ENCODE data around the gene GLI3.

GLI3 gene

DNA sequence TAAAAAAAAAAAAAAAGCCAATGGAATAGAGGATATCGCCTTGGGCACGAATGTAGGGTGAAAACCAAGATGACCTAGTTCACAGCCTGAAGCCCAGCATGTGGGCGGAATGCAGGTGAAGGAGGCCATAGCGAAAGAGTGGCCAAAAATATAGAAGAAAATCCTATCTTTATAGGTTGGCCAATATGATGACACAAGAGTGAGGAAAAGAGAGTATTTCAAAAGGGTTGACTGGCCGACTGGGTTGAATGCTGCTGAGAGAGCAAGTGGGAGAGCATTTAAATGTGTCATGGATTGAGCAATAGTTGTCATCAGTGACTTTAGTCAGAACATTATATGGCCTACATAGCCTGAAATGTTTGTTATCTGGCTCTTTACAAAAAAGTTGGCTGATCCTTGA, 17.2 kb upstream of the GLI3 start:
- Histone ChIP-seq H3K9ac (ENCODE audit: low read length in 2 of 2) (no peak overlapping the region), H3K36me3 (ENCODE audit: control insufficient read depth in 2 of 2, insufficient read depth in 2 of 2, low read length in 2 of 2) (no peaks in the 10 kb centered on the region), H3K27me3 (ENCODE audit: control insufficient read depth in 1 of 2, insufficient read depth in 2 of 2, low read length in 2 of 2) (no peaks in the 10 kb centered on the region), H3K27ac (ENCODE audit: low read length) (no peak overlapping the region), H3K4me3 (ENCODE audit: low read length in 2 of 2) (no peak overlapping the region), H3K9me3 (ENCODE audit: control insufficient read depth in 2 of 2, low read length in 2 of 2) (no peaks in the 10 kb centered on the region), H3K4me1 (ENCODE audit: control insufficient read depth, insufficient read depth, low read length) (no peaks in the 10 kb centered on the region)

DNA sequence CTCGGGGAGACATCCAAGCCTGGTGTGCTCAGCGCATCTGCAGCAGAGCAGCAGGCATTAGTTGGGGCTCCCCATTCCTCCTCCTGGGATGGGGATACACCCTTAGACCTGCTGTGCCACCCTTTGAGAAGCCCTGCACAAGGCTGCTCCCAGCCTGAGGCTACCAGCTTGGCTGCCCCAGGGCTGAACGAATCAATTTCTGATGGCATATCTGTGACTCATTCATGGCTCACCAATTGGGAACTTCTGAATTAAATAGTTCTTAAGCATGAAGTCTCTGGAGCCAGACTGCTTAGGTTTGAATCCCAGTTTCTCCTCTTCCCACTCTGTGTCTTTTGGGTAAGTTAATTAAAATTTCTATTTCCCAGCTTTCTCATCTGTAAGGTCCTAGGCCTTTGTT, 16.3 kb upstream of the GLI3 start:
- H3K4me1 ChIP-seq (ENCODE audit: control insufficient read depth, insufficient read depth, low read length), result no peaks in the 10 kb centered on the region
- H3K4me3 ChIP-seq (ENCODE audit: low read length in 2 of 2), result no peak overlapping the region
- H3K27me3 ChIP-seq (ENCODE audit: control insufficient read depth in 1 of 2, insufficient read depth in 2 of 2, low read length in 2 of 2), result no peaks in the 10 kb centered on the region
- no peaks in the 10 kb centered on the region for H3K36me3 ChIP-seq (ENCODE audit: control insufficient read depth in 2 of 2, insufficient read depth in 2 of 2, low read length in 2 of 2)
- no peak overlapping the region for H3K27ac ChIP-seq (ENCODE audit: low read length)
- no peaks in the 10 kb centered on the region for H3K9me3 ChIP-seq (ENCODE audit: control insufficient read depth in 2 of 2, low read length in 2 of 2)
- H3K9ac ChIP-seq (ENCODE audit: low read length in 2 of 2), result no peak overlapping the region

GRCh38 chr7:42250411-42250810, 13.4 kb upstream of the GLI3 start:
- Histone ChIP-seq H3K36me3 (ENCODE audit: control insufficient read depth in 2 of 2, insufficient read depth in 2 of 2, low read length in 2 of 2) (no peaks in the 10 kb centered on the region), H3K4me1 (ENCODE audit: control insufficient read depth, insufficient read depth, low read length) (peaks cover 4% of the 10 kb centered on the region), H3K27me3 (ENCODE audit: control insufficient read depth in 1 of 2, insufficient read depth in 2 of 2, low read length in 2 of 2) (no peaks in the 10 kb centered on the region), H3K9ac (ENCODE audit: low read length in 2 of 2) (no peak overlapping the region), H3K4me3 (ENCODE audit: low read length in 2 of 2) (no peak overlapping the region), H3K27ac (ENCODE audit: low read length) (no peak overlapping the region), H3K9me3 (ENCODE audit: control insufficient read depth in 2 of 2, low read length in 2 of 2) (no peaks in the 10 kb centered on the region)

DNA sequence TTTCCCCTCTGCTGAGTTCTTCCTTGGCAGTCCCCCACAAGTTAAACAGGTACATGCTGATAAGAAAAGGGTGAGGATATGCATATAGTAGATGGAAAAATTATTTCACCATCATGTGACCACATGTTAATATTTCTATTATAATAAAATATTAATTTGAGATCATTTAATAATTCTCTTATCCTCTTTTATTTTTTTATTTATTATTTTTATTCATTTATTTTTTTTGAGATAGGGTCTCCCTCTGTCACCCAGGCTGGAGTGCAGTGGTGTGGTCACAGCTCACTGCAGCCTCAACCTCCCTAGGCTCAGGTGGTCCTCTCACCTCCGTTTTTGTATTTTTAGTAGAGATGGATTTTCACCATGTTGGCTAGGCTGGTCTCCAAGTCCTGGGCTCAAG, 11.6 kb upstream of the GLI3 start:
- H3K4me1 ChIP-seq (ENCODE audit: control insufficient read depth, insufficient read depth, low read length), result peaks cover 4% of the 10 kb centered on the region
- H3K9ac ChIP-seq (ENCODE audit: low read length in 2 of 2), result no peak overlapping the region
- H3K36me3 ChIP-seq (ENCODE audit: control insufficient read depth in 2 of 2, insufficient read depth in 2 of 2, low read length in 2 of 2), result no peaks in the 10 kb centered on the region
- H3K4me3 ChIP-seq (ENCODE audit: low read length in 2 of 2), result no peak overlapping the region
- no peaks in the 10 kb centered on the region for H3K9me3 ChIP-seq (ENCODE audit: control insufficient read depth in 2 of 2, low read length in 2 of 2)
- H3K27me3 ChIP-seq (ENCODE audit: control insufficient read depth in 1 of 2, insufficient read depth in 2 of 2, low read length in 2 of 2), result no peaks in the 10 kb centered on the region
- H3K27ac ChIP-seq (ENCODE audit: low read length), result no peak overlapping the region

GRCh38 chr7:42247301-42247700, 10.3 kb upstream of the GLI3 start:
- Histone ChIP-seq H3K4me3 (ENCODE audit: low read length in 2 of 2) (no peak overlapping the region), H3K9me3 (ENCODE audit: control insufficient read depth in 2 of 2, low read length in 2 of 2) (no peaks in the 10 kb centered on the region), H3K4me1 (ENCODE audit: control insufficient read depth, insufficient read depth, low read length) (peaks cover 4% of the 10 kb centered on the region), H3K27ac (ENCODE audit: low read length) (no peak overlapping the region), H3K36me3 (ENCODE audit: control insufficient read depth in 2 of 2, insufficient read depth in 2 of 2, low read length in 2 of 2) (no peaks in the 10 kb centered on the region), H3K27me3 (ENCODE audit: control insufficient read depth in 1 of 2, insufficient read depth in 2 of 2, low read length in 2 of 2) (no peaks in the 10 kb centered on the region), H3K9ac (ENCODE audit: low read length in 2 of 2) (no peak overlapping the region)

DNA sequence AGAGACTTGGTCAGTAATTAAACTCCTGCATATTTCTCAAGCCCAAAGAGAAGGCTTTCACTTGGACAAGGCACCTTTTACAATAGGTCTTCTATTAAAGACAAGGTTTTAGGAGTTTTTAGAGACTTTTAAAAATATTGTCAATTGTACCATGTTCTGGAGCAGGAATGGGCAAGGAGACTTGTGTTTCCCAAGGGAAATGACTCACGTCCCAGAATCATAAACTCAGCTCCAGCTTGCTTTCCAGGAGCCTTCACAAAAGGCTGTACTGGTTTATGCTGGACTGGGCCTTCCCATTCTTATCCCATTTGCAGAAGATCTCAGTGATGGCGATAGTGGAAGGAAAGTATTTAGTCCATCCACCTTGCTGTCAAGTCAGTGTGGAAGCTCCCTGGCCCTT, 7.8 kb upstream of the GLI3 start:
- H3K4me3 ChIP-seq (ENCODE audit: low read length in 2 of 2), result no peak overlapping the region
- no peak overlapping the region for H3K9ac ChIP-seq (ENCODE audit: low read length in 2 of 2)
- H3K9me3 ChIP-seq (ENCODE audit: control insufficient read depth in 2 of 2, low read length in 2 of 2), result no peaks in the 10 kb centered on the region
- peaks cover 4% of the 10 kb centered on the region for H3K4me1 ChIP-seq (ENCODE audit: control insufficient read depth, insufficient read depth, low read length)
- H3K36me3 ChIP-seq (ENCODE audit: control insufficient read depth in 2 of 2, insufficient read depth in 2 of 2, low read length in 2 of 2), result no peaks in the 10 kb centered on the region
- no peak overlapping the region for H3K27ac ChIP-seq (ENCODE audit: low read length)
- no peaks in the 10 kb centered on the region for H3K27me3 ChIP-seq (ENCODE audit: control insufficient read depth in 1 of 2, insufficient read depth in 2 of 2, low read length in 2 of 2)

DNA sequence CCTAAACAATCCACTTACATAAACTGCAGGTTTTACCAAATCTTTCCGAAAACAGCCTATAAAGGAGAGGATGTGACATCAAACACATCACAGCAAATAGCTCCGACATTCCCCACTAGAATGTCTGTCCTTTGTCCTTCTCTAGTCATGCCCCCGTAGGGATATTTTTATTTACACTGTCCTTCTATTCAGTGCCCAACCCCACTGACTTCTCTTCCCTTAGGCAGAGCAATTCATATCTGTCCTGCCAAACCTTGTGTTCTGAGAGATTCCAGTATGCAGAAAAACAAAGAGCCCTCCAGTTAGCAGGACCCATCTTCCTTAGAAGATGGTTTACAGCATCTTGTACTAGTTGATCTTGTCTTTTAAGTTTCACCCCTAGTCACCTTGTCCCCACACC, 5.4 kb upstream of the GLI3 start:
- Histone ChIP-seq H3K4me3 (ENCODE audit: low read length in 2 of 2) (no peak overlapping the region), H3K4me1 (ENCODE audit: control insufficient read depth, insufficient read depth, low read length) (peaks cover 13% of the 10 kb centered on the region), H3K36me3 (ENCODE audit: control insufficient read depth in 2 of 2, insufficient read depth in 2 of 2, low read length in 2 of 2) (no peaks in the 10 kb centered on the region), H3K9ac (ENCODE audit: low read length in 2 of 2) (no peak overlapping the region), H3K27me3 (ENCODE audit: control insufficient read depth in 1 of 2, insufficient read depth in 2 of 2, low read length in 2 of 2) (no peaks in the 10 kb centered on the region), H3K27ac (ENCODE audit: low read length) (no peak overlapping the region), H3K9me3 (ENCODE audit: control insufficient read depth in 2 of 2, low read length in 2 of 2) (no peaks in the 10 kb centered on the region)

DNA sequence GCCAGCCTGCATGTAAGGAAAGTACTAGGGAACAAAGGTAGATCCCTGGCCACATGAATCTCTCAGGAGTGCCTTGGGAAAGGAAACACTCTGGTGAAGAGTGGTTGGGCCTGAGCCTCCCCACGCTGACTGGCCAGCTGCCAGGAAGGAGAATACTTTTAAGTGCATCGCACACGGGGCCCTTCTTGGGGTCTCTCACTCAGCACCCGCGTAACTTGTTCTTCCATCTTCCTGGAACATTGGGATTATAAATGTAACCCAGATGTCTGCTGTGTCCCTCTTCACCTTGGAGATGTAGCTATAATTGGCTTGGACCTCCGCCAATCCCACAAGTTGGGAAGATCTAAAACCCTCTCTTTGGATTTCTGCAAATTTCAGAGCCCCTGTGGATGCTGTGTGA, 4.4 kb upstream of the GLI3 start:
- H3K27ac ChIP-seq (ENCODE audit: low read length), result no peak overlapping the region
- H3K4me3 ChIP-seq (ENCODE audit: low read length in 2 of 2), result no peak overlapping the region
- peaks cover 10% of the 10 kb centered on the region for H3K4me1 ChIP-seq (ENCODE audit: control insufficient read depth, insufficient read depth, low read length)
- no peaks in the 10 kb centered on the region for H3K36me3 ChIP-seq (ENCODE audit: control insufficient read depth in 2 of 2, insufficient read depth in 2 of 2, low read length in 2 of 2)
- H3K9me3 ChIP-seq (ENCODE audit: control insufficient read depth in 2 of 2, low read length in 2 of 2), result no peaks in the 10 kb centered on the region
- no peaks in the 10 kb centered on the region for H3K27me3 ChIP-seq (ENCODE audit: control insufficient read depth in 1 of 2, insufficient read depth in 2 of 2, low read length in 2 of 2)
- H3K9ac ChIP-seq (ENCODE audit: low read length in 2 of 2), result no peak overlapping the region

GRCh38 chr7:42240416-42240815, 3.4 kb upstream of the GLI3 start:
- Histone ChIP-seq H3K4me1 (ENCODE audit: control insufficient read depth, insufficient read depth, low read length) (peaks cover 16% of the 10 kb centered on the region), H3K9ac (ENCODE audit: low read length in 2 of 2) (no peak overlapping the region), H3K36me3 (ENCODE audit: control insufficient read depth in 2 of 2, insufficient read depth in 2 of 2, low read length in 2 of 2) (no peaks in the 10 kb centered on the region), H3K27me3 (ENCODE audit: control insufficient read depth in 1 of 2, insufficient read depth in 2 of 2, low read length in 2 of 2) (no peaks in the 10 kb centered on the region), H3K4me3 (ENCODE audit: low read length in 2 of 2) (no peak overlapping the region), H3K9me3 (ENCODE audit: control insufficient read depth in 2 of 2, low read length in 2 of 2) (no peaks in the 10 kb centered on the region), H3K27ac (ENCODE audit: low read length) (no peak overlapping the region)

- Histone ChIP-seq H3K4me1 (ENCODE audit: control insufficient read depth, insufficient read depth, low read length) (peaks cover 20% of the 10 kb centered on the region), H3K9ac (ENCODE audit: low read length in 2 of 2) (peak overlapping the region; percentile 64 to 73), H3K36me3 (ENCODE audit: control insufficient read depth in 2 of 2, insufficient read depth in 2 of 2, low read length in 2 of 2) (no peaks in the 10 kb centered on the region), H3K27me3 (ENCODE audit: control insufficient read depth in 1 of 2, insufficient read depth in 2 of 2, low read length in 2 of 2) (no peaks in the 10 kb centered on the region), H3K27ac (ENCODE audit: low read length) (peak overlapping the region; percentile 84), H3K4me3 (ENCODE audit: low read length in 2 of 2) (peak overlapping the region; percentile 55 to 67), H3K9me3 (ENCODE audit: control insufficient read depth in 2 of 2, low read length in 2 of 2) (no peaks in the 10 kb centered on the region)
These were observed 1.8 kb upstream of the GLI3 start for GRCh38 chr7:42238709-42239366.

- peaks cover 22% of the 10 kb centered on the region for H3K4me1 ChIP-seq (ENCODE audit: control insufficient read depth, insufficient read depth, low read length)
- H3K27ac ChIP-seq (ENCODE audit: low read length), result peak overlapping the region; percentile 92
- peak overlapping the region; percentile 80 to 84 for H3K9ac ChIP-seq (ENCODE audit: low read length in 2 of 2)
- H3K36me3 ChIP-seq (ENCODE audit: control insufficient read depth in 2 of 2, insufficient read depth in 2 of 2, low read length in 2 of 2), result no peaks in the 10 kb centered on the region
- H3K4me3 ChIP-seq (ENCODE audit: low read length in 2 of 2), result peak overlapping the region; percentile 58 to 90
- no peaks in the 10 kb centered on the region for H3K9me3 ChIP-seq (ENCODE audit: control insufficient read depth in 2 of 2, low read length in 2 of 2)
- no peaks in the 10 kb centered on the region for H3K27me3 ChIP-seq (ENCODE audit: control insufficient read depth in 1 of 2, insufficient read depth in 2 of 2, low read length in 2 of 2)
These were observed 967 bp upstream of the GLI3 start for GRCh38 chr7:42237811-42238541.

All from stomach smooth muscle (tissue), 2 donors.